ENCODE measurements around the gene MYEOV.
A peak's percentile ranks its signal among the peaks of the same experiment; 100 is the strongest.

The MYEOV gene

DNA sequence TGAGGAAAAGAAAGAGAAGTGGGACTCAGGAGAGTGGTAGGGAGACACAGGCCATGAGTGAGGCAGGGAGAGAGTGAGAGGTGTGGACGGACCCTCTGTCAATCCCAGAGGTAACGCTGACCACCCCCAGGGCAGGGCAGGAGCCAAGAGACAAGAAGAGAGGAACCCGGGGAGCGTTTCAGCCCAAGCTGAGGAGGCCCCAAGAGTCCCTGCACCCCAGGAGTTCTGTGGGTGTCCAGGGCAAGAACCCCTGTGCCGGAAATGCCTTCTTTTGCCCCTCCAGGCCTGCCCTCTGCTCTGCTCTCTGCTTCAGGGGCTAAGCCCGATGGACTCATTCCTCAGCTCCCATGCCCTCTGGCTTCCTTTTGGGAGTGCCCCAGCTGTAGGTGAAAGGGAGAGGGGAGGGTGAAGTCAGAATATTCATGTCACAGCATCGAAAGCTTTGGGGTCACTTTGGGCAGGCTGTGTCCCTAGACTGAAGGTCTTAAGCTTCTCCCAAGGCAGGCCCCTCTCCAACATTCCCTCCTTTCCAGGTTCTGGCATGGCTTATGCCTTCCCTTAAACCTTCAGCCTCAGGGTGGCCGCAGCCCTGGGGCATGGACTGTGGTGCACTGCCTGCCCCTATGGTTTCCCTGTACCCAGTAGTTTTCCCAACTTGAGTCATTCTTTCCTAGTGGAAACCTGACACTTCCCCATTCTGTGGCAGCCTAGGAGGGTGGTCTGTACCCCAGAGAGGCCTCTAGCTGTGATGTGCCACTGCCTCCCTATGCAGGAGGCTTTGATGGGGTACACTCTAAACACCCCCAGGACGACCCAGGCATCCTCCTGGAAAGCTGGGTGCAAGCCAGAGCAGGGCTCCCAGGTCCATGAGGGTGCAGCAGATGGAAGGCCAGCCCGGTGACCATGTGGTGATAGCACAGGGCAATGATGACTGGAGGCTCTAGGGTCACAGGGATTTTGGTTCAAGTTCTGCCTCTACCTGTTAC, 27.1 kb downstream of the MYEOV start:
- no peak for DNase-seq

DNA sequence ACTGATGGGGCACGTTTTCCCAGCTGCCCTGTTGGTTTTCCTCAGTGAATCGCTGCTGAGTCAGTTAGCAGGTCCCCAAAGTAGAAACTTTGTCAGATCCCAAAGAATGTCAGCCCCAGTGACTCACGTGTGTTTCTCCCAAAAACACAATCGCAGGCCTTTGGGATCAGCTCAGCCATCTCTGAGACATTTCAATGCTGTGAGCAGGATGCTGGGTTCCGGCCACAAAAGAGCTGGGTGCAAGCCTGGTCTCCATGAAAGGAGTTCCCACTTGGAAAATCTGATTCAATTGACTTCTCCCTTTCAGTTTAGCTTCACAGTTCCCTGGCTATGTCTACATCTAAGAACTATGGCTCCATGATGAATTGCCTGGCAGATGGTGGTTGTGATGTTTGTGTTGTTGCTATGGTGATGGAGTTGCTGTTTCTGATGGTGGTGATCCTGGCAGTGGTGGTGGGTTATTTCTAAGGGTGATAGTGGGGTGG, 28.0 kb downstream of the MYEOV start:
- no peak for DNase-seq

DNA sequence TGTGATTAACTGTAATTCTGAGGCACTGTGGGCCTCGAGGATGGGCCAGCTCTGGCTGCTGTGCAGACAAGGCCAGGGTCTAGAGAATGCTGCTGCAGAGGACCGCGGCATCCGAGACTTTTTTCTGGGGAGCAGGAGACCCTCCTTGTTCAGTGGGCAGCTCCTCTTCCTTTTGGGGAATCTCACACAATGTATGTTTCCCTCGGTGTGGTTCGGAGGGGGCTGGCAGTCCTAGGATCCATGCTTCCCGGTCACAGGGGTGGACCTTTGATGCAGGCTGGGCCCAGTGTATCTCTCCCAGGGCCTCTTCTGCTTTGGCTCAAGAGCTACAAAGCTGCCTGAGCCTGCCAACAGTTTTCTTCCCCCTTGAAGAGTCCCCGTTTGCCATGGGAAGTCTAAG, 31.5 kb downstream of the MYEOV start:
- no peak for DNase-seq

DNA sequence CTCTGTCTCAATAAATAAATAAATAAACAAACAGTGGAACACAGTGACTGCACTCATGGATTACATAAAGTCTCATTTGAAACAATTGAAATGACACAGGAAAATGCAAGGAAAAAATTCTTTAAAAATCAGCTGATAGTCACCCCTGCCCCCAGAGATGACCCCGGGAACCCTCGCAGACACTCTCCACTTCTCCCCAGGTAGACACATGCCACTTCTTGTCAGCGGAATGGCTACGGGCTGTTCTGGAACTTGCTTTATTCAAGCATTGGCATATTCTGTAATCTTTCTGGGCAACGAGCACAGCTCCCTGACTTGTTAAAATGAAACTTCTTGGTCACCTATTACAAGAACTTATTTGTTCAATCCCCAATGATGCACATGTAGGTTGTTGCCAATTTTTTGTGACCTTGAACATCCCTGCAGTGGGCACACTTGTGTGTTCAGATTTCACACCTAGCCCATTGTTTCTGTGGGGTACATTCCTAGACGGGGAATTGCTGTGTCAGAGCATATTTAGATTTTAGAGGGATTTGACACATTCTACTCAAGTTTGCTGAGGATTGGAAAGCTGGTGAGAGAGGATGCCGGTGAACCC, 32.8 kb downstream of the MYEOV start:
- DNase-seq = no peak

DNA sequence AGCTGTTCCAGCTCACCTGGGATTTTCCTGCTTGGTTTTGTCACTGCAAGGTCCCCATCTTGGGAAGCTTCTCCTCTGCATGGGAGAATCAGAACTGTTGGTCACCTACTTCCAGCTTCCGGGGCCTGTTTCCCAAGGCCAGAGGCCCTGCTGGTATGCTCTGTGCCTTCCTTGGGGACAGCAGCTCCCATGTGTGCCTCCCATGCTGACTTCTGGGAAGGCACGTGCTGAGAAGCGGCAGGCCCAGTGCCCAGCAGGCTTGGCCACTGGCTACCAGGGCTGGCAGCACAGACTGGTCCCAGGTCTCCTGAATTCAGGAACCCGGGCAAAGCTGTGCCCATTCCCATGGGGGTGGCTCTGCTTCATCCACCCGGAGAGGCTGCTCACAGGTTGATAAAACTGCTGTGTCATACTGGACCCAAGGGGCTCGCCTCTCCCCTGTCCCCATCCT, 33.8 kb downstream of the MYEOV start:
- DNase-seq = no peak

DNA sequence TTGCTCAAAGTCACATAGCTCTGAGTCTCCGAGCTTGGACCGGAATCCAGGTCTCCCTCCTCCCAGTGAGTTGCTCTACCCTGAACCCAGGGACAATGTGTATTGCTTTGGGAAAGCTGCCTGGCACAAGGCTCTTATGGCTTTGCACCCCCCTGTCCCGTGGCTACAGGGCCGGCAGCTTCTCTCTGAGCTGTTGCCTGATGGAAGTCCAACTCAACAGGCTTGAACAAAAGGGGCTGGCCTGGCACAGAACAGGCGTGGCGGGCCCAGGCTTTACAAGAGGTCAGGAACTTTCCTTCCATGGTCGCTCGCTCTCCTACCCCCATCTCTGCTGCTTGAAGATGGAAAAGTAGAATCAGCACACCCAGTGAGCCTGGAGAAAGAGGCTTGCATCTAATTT, 34.3 kb downstream of the MYEOV start:
- DNase-seq = no peak

- DNase-seq = no peak
These were observed 35.6 kb downstream of the MYEOV start for GRCh38 chr11:69329581-69329980.

DNA sequence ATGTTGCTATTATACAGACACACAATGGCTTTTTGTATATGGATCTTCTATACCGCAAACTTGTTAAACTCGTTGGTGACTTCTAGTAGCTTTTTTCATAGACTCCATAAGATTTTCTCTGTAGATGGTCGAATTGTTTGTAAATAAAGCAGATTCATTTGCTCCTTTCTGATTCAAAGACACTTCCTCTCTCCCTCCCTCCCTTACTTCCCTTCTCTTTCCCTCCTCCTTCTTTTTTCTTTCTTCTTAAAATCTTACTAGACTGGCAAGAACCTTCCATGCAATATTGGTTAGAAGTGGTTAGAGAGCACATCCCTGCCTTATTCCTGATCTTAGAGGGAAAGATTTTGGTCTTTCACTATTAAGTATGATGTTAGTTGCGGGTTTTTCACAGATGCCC, 36.4 kb downstream of the MYEOV start:
- DNase-seq = no peak

- no peak for DNase-seq
These were observed 39.3 kb downstream of the MYEOV start for GRCh38 chr11:69333149-69333710.

- DNase-seq = no peak
These were observed 39.9 kb downstream of the MYEOV start for GRCh38 chr11:69333879-69334278.

DNA sequence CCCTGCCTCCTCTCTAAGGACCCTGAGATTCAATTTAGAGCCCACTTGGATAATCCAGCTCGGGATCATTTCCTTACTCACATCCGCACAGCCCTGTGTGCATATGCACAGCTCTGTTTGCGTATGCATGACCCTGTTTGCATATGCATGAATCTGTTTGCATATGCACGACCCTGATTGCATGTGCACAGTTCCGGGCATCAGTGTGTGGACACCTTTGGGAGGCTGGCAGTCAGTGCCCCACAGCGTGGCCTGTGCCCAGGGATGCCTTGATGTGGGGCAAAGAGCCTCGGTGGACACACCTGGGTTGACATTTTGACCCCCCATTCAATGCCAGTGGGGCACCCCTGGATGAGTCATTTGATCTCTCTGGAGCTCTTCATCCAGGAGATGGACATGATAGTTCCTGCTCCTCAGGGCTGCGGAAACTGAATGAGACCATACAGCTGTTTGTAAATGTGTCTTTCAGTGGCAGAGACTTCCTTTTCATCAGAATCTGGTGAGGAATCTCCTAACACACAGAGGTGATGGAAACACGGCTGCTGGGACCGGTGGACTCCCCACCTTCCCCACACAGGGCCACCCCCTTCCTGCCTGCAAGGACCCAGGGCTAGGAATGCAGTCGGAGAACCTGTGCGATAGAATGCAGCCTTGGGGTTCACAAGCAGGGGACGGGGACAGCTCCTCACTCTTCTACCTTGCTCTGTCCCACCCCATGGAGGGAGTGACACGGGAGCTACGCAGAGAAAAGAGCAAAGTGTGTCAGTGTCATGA, 41.2 kb downstream of the MYEOV start:
- no peak for DNase-seq

DNA sequence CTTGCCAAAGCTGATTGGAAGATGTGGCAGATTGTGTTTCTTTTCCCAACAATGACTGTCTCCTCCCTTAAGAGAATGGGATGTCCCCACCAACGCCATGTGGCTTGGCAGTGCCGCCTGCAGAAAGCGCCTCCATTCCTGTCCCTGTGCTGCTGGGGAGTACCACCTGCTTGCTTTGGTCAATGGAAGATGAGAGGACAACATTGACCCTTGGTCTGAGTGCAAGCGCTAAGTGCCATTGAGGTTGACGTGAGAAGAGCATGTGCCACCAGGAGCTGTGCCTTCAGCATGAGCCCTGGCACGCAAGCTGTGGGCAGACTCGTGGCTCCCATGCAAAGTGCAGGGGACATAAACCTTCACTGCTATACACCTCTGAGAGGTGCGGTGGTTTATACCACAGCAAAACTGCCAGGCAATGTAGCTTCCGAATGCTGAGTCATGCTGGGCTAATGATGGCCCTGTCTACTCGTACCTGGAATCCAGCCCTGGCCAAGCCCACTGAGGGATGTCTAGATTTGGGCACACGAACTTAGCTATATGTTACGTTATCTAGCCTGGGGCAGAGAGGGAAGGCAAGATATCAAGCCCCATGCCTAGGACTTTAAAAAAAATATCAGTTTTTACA, 41.9 kb downstream of the MYEOV start:
- DNase-seq = no peak

DNA sequence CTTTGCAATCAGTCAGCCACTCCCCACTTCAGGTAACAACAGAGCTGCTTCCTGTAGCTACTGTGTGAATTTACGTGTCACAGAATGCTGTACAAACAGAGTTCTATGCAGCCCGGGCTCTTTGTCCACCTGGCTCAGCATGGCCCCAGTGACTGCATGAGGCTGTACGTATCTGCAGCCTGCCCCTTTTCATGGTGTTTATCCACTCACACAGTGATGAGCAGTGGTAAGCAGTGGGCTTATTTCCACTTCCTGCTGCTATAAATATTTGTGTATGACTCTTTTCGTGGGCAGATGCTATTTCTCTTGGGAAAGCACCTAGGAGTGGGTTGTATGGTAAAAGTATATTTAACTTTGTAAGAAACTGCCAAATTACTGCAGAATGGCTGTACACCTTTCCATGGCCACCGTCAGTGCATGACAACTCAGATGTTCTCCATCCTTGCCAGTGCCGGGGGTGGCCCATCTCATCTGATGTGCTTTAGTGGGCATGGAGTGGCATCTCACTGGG, 43.3 kb downstream of the MYEOV start:
- DNase-seq = peak in 2 of 3 experiments; percentile 7 to 19

GRCh38 chr11:69339041-69339733, 45.2 kb downstream of the MYEOV start:
- no peak for DNase-seq

DNA sequence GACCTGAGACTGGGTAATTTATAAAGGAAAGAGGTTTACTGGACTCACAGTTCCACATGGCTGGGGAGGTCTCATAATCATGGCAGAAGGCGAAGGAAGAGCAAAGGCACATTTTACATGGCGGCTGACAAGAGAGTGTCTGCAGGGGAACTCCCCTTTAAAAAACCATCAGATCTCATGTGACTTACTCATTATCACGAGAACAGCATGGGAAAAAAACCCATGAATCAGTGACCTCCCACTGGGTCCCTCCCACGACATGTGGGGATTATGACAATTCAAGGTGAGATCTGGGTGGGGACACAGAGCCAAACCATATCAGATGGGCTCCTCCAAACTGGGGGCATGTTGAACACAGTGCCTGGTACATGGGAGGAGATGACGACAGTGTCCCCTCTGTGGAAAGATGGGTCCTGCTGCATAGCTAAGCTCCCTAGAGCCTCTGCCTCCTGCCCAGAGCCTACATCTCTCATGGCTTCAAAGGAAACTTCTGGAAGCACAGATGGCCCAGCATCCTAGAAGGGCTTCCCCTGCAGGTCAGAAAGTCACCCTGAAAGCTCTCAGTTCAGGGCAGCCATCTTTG, 46.1 kb downstream of the MYEOV start:
- DNase-seq = no peak

DNA sequence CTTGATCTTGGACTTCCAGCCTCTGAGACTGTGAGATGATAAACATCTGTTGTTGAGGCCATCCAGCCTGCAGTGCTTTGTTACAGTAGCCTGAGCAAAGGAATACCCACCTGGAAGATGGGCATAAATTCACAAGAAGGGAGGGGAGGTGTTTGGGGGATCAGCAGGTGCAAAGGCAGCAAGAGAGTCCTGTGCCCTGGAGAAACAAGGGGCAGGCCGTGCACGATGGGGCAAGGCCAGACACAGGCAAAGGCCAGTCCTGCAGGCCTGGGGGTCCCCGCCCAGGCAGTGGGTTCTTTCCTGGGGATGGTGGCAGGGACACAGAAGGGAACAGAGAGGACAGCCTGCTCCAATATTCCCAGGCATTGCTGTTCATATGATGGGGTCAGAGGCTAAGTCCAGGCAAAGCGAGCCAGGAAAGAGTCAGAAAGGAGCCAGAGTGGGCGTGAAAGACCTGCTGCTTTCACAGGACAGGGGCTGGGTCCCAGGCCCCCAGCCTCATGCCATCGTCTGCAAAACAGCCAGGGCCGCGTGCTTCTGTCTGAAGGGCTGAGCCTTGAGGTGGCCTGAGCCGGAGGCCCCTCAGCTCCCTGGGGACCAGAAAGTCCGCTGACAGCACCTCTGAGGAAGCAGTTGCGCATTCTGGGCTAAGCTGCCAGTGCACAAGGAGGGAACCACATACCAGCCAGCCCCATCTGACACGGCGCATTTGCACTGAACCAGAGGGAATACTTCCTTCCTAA, 48.8 kb downstream of the MYEOV start:
- DNase-seq = no peak

DNA sequence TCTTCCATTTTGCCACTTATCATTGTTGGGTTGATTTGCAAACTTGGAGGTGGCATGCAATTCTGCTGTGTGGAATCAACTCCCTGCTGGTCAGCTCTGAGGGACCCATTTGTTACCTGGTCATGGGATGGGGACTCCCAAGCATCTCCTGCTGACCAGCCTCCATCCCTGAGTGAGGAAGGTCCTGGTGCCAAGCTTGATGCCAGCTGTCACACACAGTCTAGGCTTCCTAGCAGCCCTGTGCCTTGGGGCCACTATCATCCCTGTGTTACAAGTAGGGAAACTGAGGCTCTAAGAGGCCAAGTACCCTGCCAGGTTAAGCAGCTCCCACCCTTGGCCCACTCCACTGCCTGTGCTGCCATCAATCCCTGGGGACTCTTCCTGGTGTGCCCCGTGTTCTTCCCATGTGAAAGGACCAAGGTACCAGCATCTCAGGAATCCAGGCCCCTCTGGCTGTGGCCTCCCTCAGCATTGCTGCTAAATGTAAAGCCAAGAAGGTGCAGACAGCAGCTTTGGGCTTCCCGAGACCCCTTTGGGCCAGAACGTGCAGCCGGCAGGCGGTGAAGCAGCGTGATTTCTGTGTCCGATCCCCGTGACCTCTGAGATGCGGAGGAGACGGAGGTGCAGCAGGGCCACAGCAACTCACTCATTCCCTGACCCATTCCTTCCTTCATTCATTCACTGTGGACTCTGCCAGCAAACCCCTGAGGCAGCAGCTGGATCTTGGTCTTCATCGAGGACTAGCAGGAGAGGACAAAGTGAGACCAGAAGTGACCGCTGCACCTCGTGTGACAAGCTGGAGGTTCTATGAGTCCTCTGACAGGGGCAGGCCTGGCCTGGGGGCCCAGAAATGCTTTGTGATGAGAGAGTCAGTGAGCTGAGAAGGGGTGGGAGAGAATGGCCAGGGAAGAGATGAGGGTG, 49.7 kb downstream of the MYEOV start:
- no peak for DNase-seq

DNA sequence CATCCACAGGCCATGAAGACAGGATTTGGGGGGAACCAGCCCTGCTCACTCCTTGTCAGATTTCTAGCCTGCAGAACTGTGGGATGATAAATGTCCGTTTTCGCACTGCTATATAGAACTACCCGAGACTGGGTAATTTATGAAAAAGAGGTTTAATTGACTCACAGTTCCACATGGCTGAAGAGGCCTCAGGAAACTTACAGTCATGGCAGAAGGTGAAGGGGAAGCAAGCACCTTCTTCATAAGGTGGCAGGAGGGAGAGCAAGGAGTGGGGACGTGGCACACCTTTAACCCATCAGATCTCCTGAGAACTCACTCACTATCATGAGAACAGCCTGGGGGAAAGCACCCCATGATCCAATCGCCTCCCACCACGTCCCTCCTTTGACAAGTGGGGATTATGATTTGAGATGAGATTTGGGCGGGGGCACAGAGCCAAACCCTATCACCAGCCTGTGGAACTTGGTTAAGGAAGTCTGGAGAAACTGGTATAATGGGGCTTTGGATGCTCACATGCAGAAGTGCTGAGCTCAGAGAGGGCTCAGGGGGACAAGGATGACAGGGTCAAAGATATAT, 50.7 kb downstream of the MYEOV start:
- DNase-seq = no peak

All from NCI-H1417 (cell line).